ENCODE measurements around the gene PCGF5.

DNA sequence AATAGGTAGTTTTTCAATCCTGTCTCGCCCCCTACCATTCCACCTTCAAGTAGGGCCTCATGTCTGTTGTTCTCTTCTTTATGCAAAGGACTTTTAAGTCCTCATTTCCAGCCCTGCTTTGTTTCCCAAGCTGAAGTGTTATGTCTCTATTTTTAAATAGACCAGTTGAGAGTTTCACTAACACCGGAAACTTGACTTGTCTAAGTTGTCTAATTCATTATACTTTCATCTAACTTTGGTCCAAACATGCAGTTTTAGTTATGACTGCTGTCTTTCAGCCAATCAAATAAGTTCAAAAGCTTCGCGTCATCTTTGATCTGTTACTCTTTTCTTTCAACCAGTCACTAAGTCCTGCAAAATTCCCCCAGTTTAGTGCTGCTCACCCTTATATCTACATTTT lies 32.8 kb downstream of the PCGF5 start:
- TF ChIP-seq CTCF (IDR thresholded peaks at IDR 0.05; ENCODE audit: low read depth, low read length, poor library complexity, severe bottlenecking): no peak
- no peak for TF ChIP-seq EZH2phosphoT487 (IDR thresholded peaks at IDR 0.05; ENCODE audit: borderline replicate concordance, low read length)

Measured in DOHH2 (cell line).